SJSA1 (cell line): ENCODE data around the gene RAVER1. TPM values are rescaled to one million over a fixed set of nuclear protein-coding genes. Genes with fewer than 3 reads are reported as not detected.

ENCODE experiments used
- DNase-seq, 2 experiments: peaks; one replicate each; pipeline ENCODE4 v3.0.0-alpha.2; 2015 to 2020; ENCODE audit warnings: low spot score in 2 of 2, low read depth in 1 of 2
- H3K27ac ChIP-seq: fragments of 250-450 bp; sonication (Bioruptor Pico); 2 replicates; pipeline ENCODE4 v1.5.1; 2020; ENCODE audit warnings: mild to moderate bottlenecking, moderate library complexity
- H3K27me3 ChIP-seq: fragments of 250-450 bp; sonication (Bioruptor Pico); replicated peaks from 2 replicates; pipeline ENCODE4 v1.5.1; 2020; ENCODE audit warnings: mild to moderate bottlenecking, moderate library complexity
- H3K36me3 ChIP-seq: fragments of 250-450 bp; sonication (Bioruptor Pico); 2 replicates; pipeline ENCODE4 v1.5.1; 2020; ENCODE audit warnings: mild to moderate bottlenecking
- H3K4me1 ChIP-seq: fragments of 250-450 bp; sonication (Bioruptor Pico); replicated peaks from 2 replicates; pipeline ENCODE4 v1.6.1; 2021; ENCODE audit warnings: mild to moderate bottlenecking
- H3K4me3 ChIP-seq: fragments of 250-450 bp; sonication (Bioruptor Pico); 2 replicates; pipeline ENCODE4 v1.5.1; 2020; ENCODE audit warnings: mild to moderate bottlenecking
- H3K9me3 ChIP-seq: fragments of 250-450 bp; sonication (Bioruptor Pico); replicated peaks from 2 replicates; pipeline ENCODE4 v1.5.1; 2020; ENCODE audit warnings: mild to moderate bottlenecking
- total RNA-seq: library from RNA; depleted of rRNA; stranded (reverse); fragments of >200 nt; shearing (Covaris generic); gene quantifications from 2 replicates; pipeline ENCODE4 v1.2.3, GENCODE V29; 2014; rRNA removed

RAVER1 gene
- total RNA-seq, 1 experiment from 2014 or later: 27.3 TPM

- no peaks in the 10 kb centered on the region for H3K27me3 ChIP-seq
- H3K36me3 ChIP-seq: 0 out of 2 replicates have a peak, but pooled peaks cover 2% of the 10 kb centered on the region
- H3K9me3 ChIP-seq: no peaks in the 10 kb centered on the region
- H3K27ac ChIP-seq: peak within 1 kb of the TSS; percentile 0; the same call in 1 of the 2 replicates
- H3K4me3 ChIP-seq: peak within 1 kb of the TSS; percentile 37
- H3K4me1 ChIP-seq: peaks cover 25% of the 10 kb centered on the region
- peak; percentile 52 to 71 for DNase-seq
Measured at GRCh38 chr19:10270616-10271394, 62.5 kb downstream of the RAVER1 start, which contains the start of gene ICAM1. Gene ICAM1, plus strand, starts transcription at chr19:10271120. Its CDS starts 40 bp downstream, at chr19:10271160.

- Histone ChIP-seq H3K9me3 (no peaks in the 10 kb centered on the region), H3K36me3 (0 out of 2 replicates have a peak, but pooled peaks cover 2% of the 10 kb centered on the region), H3K4me3 (peak overlapping the region; percentile 37), H3K4me1 (peaks cover 25% of the 10 kb centered on the region), H3K27ac (no peak overlapping the region), H3K27me3 (no peaks in the 10 kb centered on the region)
- no peak for DNase-seq
Measured at GRCh38 chr19:10270180-10270615, 63.1 kb downstream of the RAVER1 start.

- Histone ChIP-seq H3K27ac (no peak overlapping the region), H3K4me1 (peaks cover 25% of the 10 kb centered on the region), H3K4me3 (no peak overlapping the region), H3K9me3 (no peaks in the 10 kb centered on the region), H3K36me3 (no peaks in the 10 kb centered on the region), H3K27me3 (no peaks in the 10 kb centered on the region)
- peak; percentile 73 to 83 for DNase-seq
Measured at GRCh38 chr19:10269333-10270179, 63.8 kb downstream of the RAVER1 start.

- Histone ChIP-seq H3K4me3 (no peak overlapping the region), H3K36me3 (no peaks in the 10 kb centered on the region), H3K9me3 (no peaks in the 10 kb centered on the region), H3K27ac (no peak overlapping the region), H3K27me3 (no peaks in the 10 kb centered on the region), H3K4me1 (peaks cover 25% of the 10 kb centered on the region)
- DNase-seq: no peak
Measured at GRCh38 chr19:10268071-10268470, 65.3 kb downstream of the RAVER1 start.

- Histone ChIP-seq H3K36me3 (no peaks in the 10 kb centered on the region), H3K4me3 (no peak overlapping the region), H3K9me3 (no peaks in the 10 kb centered on the region), H3K27ac (no peak overlapping the region), H3K27me3 (no peaks in the 10 kb centered on the region), H3K4me1 (peaks cover 22% of the 10 kb centered on the region)
- DNase-seq: no peak
Measured at GRCh38 chr19:10266706-10267105, 66.6 kb downstream of the RAVER1 start.

Other genes starting within 250 kb of the RAVER1 start
- 14.5 and 17.4 TPM in 2 replicates for gene SHFL, start 247.2 kb downstream of the RAVER1 start, total RNA-seq
- 0.11 TPM in 1 of 2 replicates, not detected in the other for gene ANGPTL6, start 230.9 kb downstream of the RAVER1 start, total RNA-seq
- 28.0 and 31.4 TPM in 2 replicates for gene PPAN, start 227.2 kb downstream of the RAVER1 start, total RNA-seq
- gene P2RY11, start 221.8 kb downstream of the RAVER1 start, total RNA-seq: 1.9 and 2.2 TPM in 2 replicates
- 295 and 346 TPM in 2 replicates for gene EIF3G, start 213.6 kb downstream of the RAVER1 start, total RNA-seq
- 120 and 170 TPM in 2 replicates for gene DNMT1, start 138.6 kb downstream of the RAVER1 start, total RNA-seq
- gene S1PR2, start 102.2 kb downstream of the RAVER1 start, total RNA-seq: 4.9 and 7.0 TPM in 2 replicates
- gene MRPL4, start 81.3 kb downstream of the RAVER1 start, total RNA-seq: 86.3 and 87.4 TPM in 2 replicates
- gene ICAM1, start 62.4 kb downstream of the RAVER1 start, total RNA-seq: 11.9 and 17.2 TPM in 2 replicates
- gene ICAM4, start 46.6 kb downstream of the RAVER1 start, total RNA-seq: not detected in 2 replicates
- gene ICAM5, start 43.6 kb downstream of the RAVER1 start, total RNA-seq: 0.38 and 0.79 TPM in 2 replicates
- 1.2 TPM in 1 of 2 replicates, not detected in the other for gene ZGLP1, start 23.7 kb downstream of the RAVER1 start, total RNA-seq
- 25.5 and 84.1 TPM in 2 replicates for gene FDX2, start 17.5 kb downstream of the RAVER1 start, total RNA-seq
- gene ICAM3, start 6.1 kb upstream of the RAVER1 start, total RNA-seq: 6.0 and 8.1 TPM in 2 replicates
- 62.3 and 72.4 TPM in 2 replicates for gene TYK2, start 47.0 kb upstream of the RAVER1 start, total RNA-seq
- 284 and 367 TPM in 2 replicates for gene CDC37, start 70.0 kb upstream of the RAVER1 start, total RNA-seq
- 6.9 and 11.5 TPM in 2 replicates for gene PDE4A, start 87.0 kb upstream of the RAVER1 start, total RNA-seq
- 49.8 and 74.1 TPM in 2 replicates for gene KEAP1, start 169.8 kb upstream of the RAVER1 start, total RNA-seq
- gene S1PR5, start 183.9 kb upstream of the RAVER1 start, total RNA-seq: 0.05 TPM in 1 of 2 replicates, not detected in the other
- 39.2 and 39.4 TPM in 2 replicates for gene ATG4D, start 210.4 kb upstream of the RAVER1 start, total RNA-seq
- 15.2 and 19.2 TPM in 2 replicates for gene KRI1, start 232.5 kb upstream of the RAVER1 start, total RNA-seq
- 28.1 and 36.6 TPM in 2 replicates for gene CDKN2D, start 235.4 kb upstream of the RAVER1 start, total RNA-seq